ENCODE results near the gene TMEM214.
"Not testable (repeated sequence)": the region's sequence is repeated elsewhere in the genome, so short reads cannot be mapped to it uniquely, and the experiment has no call there.

The TMEM214 gene

GRCh38 chr2:27071277-27071989 is 38.7 kb downstream of the TMEM214 start, which contains the start of gene OST4:
Gene OST4, minus strand, starts transcription at chr2:27071654.
- DNase-seq = peak; percentile 91

DNA sequence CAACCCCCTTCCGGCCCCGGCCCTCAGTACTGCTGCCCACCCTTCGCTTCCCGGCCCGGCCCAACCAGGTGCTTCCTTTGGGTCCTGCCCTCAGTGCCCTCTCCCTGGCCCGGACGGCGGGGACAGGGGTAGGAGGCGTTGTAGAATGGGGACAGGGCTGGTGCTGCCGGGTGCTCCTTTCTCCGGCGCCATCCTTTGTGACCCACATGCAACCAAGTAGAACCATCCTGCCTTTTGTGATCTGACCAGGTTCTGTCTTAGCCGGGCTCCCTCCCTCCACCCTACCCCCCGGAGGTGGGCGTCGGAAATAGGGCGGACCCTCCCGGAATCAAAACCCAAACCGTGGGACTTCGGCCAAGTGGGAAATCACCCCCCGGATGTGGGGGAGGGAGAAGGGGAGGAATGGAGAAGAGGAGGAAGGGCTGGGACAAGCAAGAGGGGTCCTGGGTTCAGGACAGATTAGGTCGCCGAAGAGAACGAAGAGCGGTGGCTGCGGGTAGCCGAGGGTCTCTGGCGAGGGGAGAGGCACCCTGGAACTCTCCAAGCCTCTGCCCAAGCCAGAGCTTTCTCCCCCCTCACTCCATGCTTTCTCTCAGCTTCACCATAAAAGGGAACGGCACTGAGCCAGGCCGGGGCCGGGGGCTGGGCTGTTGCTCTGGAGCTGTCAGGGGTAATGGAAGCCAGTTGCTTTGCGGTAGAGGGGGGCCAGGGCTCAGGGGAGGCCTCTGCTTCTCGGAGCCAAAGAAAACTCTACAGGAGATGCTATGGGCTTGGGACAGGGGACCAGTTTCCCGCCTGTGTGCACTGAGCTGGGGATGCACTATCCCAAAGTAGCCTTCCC is 39.4 kb downstream of the TMEM214 start:
- peak; percentile 17 to 29 for DNase-seq

GRCh38 chr2:27072920-27073319 is 40.2 kb downstream of the TMEM214 start:
- no peak for DNase-seq

- no peak for DNase-seq
These were observed 41.0 kb downstream of the TMEM214 start for GRCh38 chr2:27073782-27074181.

DNA sequence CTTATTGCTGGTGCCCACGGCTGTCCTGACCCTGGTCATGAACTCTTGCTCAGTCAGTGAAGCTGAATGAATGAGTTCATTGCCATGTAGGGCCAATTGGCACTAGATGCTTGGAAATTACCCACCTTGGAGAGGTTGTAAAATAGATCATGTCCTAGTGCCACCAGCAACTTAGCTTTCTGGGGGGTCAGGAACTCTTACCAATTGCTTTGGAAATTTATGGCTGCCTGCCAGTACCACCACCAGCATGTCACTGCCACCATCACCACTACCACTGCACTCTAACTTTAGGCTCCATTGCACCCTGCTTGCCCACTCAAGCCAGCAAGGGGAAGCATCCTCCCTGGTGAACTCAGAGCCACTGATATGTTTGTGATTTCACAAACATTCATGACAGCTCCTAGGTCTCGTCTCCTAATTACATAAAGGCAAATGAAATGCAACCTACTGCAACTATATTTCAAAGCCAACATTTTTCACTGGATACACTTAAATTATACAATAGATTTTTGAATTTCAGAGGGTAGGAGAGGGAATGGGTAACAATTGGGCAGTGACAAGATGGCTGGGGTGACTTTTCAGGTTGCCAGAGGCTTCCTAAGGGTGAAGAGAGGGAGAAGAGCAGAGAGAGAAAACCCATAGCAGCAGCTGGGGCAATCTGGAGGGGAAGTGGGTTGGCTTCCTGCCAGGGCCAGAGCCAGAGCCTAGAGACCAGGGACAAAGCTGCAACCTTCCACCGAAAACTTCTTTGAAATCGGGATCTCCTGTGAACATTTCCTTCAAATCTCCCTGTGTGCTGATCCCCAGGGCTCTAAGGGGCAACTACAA is 42.2 kb downstream of the TMEM214 start:
- DNase-seq = peak; percentile 42 to 57

- not testable (repeated sequence) for DNase-seq
These were observed 42.8 kb downstream of the TMEM214 start for GRCh38 chr2:27075566-27075871.

GRCh38 chr2:27076323-27076722 is 43.6 kb downstream of the TMEM214 start:
- no peak for DNase-seq

DNA sequence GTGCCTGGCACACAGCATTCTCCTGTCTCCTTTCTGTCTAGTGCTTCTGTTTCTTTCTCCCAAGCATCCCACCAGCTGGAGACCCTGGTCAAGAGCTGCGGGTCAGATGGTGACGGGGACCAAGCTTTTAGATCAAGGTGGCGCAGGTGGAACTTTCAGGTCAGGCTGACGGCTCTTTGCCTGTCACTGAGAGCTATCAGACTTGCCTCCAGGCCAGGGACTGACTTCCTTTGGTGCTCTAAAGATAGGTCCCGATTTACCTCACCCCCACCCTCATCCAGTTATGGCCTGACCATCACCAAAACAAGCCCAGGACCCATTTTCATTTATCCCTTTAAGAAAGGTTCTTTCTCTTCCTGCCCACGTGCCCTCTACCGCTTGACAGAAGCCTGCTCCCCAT is 44.5 kb downstream of the TMEM214 start:
- no peak for DNase-seq

DNA sequence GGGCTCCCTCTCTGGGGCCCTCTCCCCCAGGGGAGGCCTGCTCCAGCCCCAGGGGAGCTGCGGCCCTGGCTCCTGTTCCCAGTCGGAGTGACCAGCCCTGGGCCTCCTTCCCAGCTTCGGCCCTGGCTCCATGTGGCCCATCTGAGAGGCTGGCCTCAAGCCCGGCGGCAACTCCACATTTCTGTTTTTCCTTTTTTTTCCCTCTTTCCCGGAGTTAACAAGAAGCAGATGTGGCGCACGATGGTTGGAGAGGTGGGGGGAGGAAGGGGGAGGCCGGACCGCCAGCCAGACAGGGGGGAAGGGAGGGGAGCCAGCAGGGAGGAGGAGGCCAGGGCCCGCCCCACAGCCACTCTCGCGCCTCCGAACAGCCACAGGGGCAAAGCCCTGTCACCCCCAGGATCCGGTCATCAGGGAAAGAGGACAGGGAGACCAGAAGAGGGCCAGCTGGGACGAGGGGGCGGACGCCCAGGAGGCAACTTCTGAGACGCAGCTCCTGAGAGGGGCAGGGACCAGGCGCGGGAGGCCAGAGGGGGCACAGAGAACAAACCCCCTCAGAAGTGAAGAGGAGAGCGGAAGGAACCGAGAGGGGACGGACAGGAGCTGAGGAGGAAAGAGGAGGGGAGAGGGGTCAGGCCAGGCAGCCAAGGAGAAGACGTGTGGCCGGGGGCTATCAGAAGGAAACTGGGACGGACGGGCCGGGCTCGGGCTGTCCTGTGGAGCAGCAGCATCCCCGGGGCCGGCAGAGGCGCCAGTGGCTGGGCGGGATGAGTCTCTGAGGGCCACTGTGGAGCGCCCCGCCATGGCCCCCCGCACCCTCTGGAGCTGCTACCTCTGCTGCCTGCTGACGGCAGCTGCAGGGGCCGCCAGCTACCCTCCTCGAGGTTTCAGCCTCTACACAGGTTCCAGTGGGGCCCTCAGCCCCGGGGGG is 45.8 kb downstream of the TMEM214 start, which contains the start of gene EMILIN1:
EMILIN1 (plus strand) TSS at position 349 of the 928 bp plus-strand sequence; CDS start at position 800, 451 bp downstream.
- no peak for DNase-seq

- no peak for DNase-seq
These were observed 46.7 kb downstream of the TMEM214 start for GRCh38 chr2:27079233-27080139.

DNA sequence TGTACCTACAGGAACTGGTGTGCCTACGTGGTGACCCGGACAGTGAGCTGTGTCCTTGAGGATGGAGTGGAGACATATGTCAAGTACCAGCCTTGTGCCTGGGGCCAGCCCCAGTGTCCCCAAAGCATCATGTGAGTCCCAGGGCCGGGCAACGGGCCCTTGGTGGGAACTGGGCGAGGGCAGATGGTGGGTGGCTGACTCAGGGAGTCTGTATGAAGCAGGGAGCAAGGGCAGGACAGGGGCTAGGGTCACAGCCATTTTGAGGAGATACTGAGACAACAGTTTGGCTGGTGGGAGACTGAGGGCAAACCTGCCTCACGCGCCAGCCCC is 47.3 kb downstream of the TMEM214 start:
- DNase-seq = no peak

DNA sequence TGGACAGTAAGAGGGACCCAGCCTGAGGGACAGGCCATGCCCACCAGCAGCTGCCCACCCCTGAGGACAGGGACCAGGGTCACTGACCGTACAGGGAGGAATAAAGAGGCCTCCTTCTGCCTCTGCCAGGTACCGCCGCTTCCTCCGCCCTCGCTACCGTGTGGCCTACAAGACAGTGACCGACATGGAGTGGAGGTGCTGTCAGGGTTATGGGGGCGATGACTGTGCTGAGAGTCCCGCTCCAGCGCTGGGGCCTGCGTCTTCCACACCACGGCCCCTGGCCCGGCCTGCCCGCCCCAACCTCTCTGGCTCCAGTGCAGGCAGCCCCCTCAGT is 47.8 kb downstream of the TMEM214 start:
- DNase-seq = no peak

DNA sequence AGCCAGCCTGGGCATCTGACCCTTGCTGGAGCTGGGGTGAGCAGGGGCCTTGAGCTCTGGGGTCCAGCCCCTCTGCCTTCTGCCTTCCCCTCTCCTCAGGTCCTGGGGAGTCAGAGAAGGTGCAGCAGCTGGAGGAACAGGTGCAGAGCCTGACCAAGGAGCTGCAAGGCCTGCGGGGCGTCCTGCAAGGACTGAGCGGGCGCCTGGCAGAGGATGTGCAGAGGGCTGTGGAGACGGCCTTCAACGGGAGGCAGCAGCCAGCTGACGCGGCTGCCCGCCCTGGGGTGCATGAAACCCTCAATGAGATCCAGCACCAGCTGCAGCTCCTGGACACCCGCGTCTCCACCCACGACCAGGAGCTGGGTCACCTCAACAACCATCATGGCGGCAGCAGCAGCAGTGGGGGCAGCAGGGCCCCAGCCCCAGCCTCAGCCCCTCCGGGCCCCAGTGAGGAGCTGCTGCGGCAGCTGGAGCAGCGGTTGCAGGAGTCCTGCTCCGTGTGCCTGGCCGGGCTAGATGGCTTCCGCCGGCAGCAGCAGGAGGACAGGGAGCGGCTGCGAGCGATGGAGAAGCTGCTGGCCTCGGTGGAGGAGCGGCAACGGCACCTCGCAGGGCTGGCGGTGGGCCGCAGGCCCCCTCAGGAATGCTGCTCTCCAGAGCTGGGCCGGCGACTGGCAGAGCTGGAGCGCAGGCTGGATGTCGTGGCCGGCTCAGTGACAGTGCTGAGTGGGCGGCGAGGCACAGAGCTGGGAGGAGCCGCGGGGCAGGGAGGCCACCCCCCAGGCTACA is 49.4 kb downstream of the TMEM214 start:
- DNase-seq = no peak

- DNase-seq = no peak
These were observed 50.1 kb downstream of the TMEM214 start for GRCh38 chr2:27082773-27083409.

DNA sequence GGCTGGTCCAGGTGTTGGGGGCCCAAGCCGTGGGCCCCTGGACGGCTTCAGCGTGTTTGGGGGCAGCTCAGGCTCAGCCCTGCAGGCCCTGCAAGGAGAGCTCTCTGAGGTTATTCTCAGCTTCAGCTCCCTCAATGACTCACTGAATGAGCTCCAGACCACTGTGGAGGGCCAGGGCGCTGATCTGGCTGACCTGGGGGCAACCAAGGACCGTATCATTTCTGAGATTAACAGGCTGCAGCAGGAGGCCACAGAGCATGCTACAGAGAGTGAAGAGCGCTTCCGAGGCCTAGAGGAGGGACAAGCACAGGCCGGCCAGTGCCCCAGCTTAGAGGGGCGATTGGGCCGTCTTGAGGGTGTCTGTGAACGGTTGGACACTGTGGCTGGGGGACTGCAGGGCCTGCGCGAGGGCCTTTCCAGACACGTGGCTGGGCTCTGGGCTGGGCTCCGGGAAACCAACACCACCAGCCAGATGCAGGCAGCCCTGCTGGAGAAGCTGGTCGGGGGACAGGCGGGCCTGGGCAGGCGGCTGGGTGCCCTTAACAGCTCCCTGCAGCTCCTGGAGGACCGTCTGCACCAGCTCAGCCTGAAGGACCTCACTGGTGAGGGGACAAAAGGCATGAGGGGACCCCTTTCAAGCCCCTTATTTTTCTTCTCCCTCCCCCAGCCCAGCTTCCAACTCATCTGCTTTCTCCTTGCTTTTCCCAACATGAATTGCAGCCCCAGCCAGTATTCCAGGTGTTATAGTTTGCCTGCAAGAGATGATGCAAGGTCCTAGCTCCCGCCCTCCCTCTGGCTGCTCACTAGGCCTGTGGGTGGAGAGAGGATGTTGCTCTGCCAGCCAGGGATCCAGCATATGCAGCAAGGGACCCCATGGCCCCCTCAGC is 50.9 kb downstream of the TMEM214 start:
- DNase-seq = no peak

- DNase-seq = no peak
These were observed 51.7 kb downstream of the TMEM214 start for GRCh38 chr2:27084297-27085061.

- no peak for DNase-seq
These were observed 52.4 kb downstream of the TMEM214 start for GRCh38 chr2:27085062-27085672.

DNA sequence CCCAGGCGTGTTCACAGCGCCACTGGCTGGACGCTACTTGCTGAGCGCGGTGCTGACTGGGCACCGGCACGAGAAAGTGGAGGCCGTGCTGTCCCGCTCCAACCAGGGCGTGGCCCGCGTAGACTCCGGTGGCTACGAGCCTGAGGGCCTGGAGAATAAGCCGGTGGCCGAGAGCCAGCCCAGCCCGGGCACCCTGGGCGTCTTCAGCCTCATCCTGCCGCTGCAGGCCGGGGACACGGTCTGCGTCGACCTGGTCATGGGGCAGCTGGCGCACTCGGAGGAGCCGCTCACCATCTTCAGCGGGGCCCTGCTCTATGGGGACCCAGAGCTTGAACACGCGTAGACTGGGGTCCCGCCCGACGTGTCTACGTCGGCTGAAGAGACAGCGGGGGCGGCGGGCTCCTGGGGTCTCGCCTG is 52.9 kb downstream of the TMEM214 start:
- peak; percentile 23 to 25 for DNase-seq

Data from CD4-positive, alpha-beta T cell treated with Interleukin-1 beta for 1 hour (primary cell).